Measurements from ENCODE around the gene ADAMTS9.

The ADAMTS9 gene

GRCh38 chr3:64687781-64688604 lies at the start of gene ADAMTS9:
TSS of gene ADAMTS9 (minus strand) at chr3:64688000. CDS start at chr3:64687657, 343 bp downstream.
- DNase-seq, result no peak

- DNase-seq, result no peak
Measured at GRCh38 chr3:64732576-64732975, 44.8 kb upstream of the ADAMTS9 start.

- no peak for DNase-seq
Measured at GRCh38 chr3:64730681-64731080, 42.9 kb upstream of the ADAMTS9 start.

- no peak for DNase-seq
Measured at GRCh38 chr3:64728994-64729393, 41.2 kb upstream of the ADAMTS9 start.

- no peak for DNase-seq
Measured at GRCh38 chr3:64728428-64728827, 40.6 kb upstream of the ADAMTS9 start.

GRCh38 chr3:64726414-64727090 lies 38.8 kb upstream of the ADAMTS9 start:
- no peak for DNase-seq

- no peak for DNase-seq
Measured at GRCh38 chr3:64718976-64719375, 31.2 kb upstream of the ADAMTS9 start.

- no peak for DNase-seq
Measured at GRCh38 chr3:64717872-64718613, 30.2 kb upstream of the ADAMTS9 start.

GRCh38 chr3:64717411-64717810 lies 29.6 kb upstream of the ADAMTS9 start:
- DNase-seq, result no peak

- no peak for DNase-seq
Measured at GRCh38 chr3:64716110-64716710, 28.4 kb upstream of the ADAMTS9 start.

GRCh38 chr3:64715211-64715982 lies 27.6 kb upstream of the ADAMTS9 start:
- DNase-seq, result no peak

- DNase-seq, result no peak
Measured at GRCh38 chr3:64708456-64708855, 20.7 kb upstream of the ADAMTS9 start.

GRCh38 chr3:64705946-64706345 lies 18.1 kb upstream of the ADAMTS9 start:
- DNase-seq, result no peak

GRCh38 chr3:64696896-64697295 lies 9.1 kb upstream of the ADAMTS9 start:
- DNase-seq, result no peak

GRCh38 chr3:64694114-64694513 lies 6.3 kb upstream of the ADAMTS9 start:
- DNase-seq, result no peak

- DNase-seq, result no peak
Measured at GRCh38 chr3:64693031-64693430, 5.2 kb upstream of the ADAMTS9 start.

GRCh38 chr3:64691051-64691450 lies 3.3 kb upstream of the ADAMTS9 start:
- no peak for DNase-seq

- DNase-seq, result no peak
Measured at GRCh38 chr3:64687086-64687780, 567 bp downstream of the ADAMTS9 start.

GRCh38 chr3:64686446-64686908 lies 1.3 kb downstream of the ADAMTS9 start:
- DNase-seq, result no peak

GRCh38 chr3:64685800-64686445 lies 1.9 kb downstream of the ADAMTS9 start:
- DNase-seq, result no peak

- DNase-seq, result no peak
Measured at GRCh38 chr3:64685331-64685799, 2.4 kb downstream of the ADAMTS9 start.
